IPS-NIHi11 (cell line): ENCODE data around the gene UCN2.
A peak's percentile ranks its signal among the peaks of the same experiment; 100 is the strongest.
"Not testable (repeated sequence)": the region's sequence is repeated elsewhere in the genome, so short reads cannot be mapped to it uniquely, and the experiment has no call there.

ENCODE experiments used
- DNase-seq: peaks from one replicate; pipeline ENCODE4 v3.0.0; 2012; ENCODE audit warnings: mixed read lengths, low spot score

Gene UCN2

DNA sequence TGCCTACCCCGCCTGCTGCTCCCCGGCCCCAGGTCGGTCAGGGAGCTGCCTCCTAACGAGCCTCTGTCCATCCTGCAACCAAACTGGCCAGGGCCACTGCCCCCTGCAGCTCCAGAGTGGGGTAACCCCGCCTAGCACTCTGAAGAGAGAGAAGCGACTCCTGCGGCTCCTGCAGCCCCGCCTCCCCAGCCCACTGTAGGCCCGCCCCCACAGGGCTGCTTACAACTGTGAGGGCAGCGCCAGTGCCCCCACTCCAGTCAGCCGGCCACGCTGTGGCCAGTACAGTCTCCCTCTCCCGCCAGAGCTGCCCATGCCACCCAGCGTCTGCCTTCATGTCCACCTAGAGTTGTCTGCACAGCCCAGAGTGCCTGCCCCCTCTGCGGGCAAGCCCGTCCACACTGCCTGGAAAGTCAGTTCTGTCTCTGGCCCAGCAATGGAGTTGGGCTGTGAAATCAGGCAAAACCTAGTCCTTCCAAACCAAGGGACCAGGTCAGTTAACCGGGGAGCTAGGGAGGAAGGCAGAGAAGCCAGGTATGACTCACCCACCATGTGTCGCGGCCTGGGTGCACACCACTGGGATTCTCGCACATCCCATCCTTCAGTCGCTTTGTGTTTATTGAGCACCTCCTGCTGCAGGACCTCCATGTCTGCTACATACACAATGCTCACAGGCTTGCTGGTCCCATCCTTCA is 2.4 kb downstream of the UCN2 start:
- peak; percentile 90 for DNase-seq

- DNase-seq, result peak; percentile 13
Observed at GRCh38 chr3:48560648-48561018, 2.9 kb downstream of the UCN2 start.

- no peak for DNase-seq
Observed at GRCh38 chr3:48558493-48559134, 5.0 kb downstream of the UCN2 start.

- DNase-seq, result peak; percentile 99
Observed at GRCh38 chr3:48556796-48557626, 6.6 kb downstream of the UCN2 start, which contains the start of gene PFKFB4. TSS of gene PFKFB4 (minus strand) at chr3:48556803. CDS start at chr3:48556777, 26 bp downstream.

- no peak for DNase-seq
Observed at GRCh38 chr3:48555949-48556795, 7.4 kb downstream of the UCN2 start.

DNA sequence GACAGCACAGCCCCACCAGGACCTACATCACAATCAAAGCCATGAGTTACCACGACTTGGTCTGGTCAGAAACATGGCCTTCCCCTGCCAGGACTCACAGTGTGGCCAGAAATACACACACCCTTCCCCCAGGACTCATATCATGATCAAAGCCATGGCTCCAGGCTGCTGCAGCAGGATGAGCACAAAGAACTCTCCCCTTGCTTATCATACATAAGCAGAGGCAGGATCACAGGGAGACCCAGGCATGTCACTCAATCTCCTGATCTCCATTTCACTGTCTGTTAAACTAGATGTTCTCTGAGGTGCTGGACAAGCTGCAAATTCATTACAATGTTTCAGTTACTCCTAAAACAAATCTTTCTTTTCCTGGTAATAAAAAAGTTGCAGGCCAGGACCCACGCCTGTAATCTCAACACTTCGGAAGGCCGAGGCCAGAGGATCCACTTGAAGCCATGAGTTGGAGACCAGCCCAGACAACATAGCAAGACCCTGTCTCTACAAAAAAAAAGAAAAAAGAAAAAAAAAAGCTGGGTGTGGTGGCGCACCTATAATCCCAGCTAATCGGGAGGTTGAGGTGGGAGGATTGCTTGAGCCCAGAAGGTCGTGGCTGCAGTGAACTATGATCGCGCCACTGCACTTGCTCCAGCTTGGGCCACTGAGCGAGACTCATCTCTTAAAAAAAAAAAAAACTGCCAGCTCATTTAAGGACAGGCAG is 8.2 kb downstream of the UCN2 start:
- no peak for DNase-seq

DNA sequence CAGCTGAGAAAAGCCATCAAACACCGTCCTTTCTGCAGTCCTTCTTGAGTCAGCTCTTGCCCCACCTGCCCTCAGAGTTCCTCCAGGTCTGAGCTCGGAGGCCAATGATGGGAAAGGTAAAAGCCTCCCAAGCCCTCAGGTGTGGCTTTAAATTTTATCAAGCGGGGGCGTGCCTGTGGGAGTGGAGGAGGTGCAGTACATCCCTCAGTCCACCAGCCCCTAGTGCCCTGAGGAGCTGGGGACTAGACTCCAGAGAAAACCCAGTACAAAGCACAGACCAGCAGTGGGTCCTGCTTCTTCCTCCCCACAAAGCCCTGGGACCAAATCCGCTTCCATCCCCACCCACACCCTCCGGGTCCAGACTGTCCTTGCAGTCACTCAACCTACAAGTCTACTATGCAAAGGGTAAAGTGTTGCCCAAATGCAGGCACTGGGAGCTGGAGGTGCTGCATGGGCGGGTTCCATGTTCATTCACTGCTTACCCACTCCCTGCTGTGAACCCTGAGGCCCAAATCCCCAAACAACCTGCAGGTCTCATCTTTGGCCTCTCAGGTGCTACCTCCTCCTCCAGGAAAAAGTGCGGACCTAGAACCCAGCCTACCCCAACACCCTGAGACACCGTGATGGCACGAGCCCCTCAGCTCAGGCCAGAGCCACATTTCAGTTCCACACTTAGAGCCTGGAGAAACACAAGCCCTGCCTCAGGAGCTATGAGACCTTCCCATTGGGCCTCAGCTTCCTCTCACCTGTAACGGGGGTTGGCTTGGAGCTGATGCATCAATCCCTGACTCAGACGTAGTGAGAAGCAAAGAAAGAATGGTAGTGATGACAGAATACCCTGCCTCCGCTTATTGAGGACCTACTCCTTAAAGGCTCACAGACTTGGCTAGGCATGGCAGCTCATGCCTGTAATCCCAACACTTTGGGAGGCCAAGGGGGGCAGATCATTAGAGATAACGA is 9.4 kb downstream of the UCN2 start:
- no peak for DNase-seq

DNA sequence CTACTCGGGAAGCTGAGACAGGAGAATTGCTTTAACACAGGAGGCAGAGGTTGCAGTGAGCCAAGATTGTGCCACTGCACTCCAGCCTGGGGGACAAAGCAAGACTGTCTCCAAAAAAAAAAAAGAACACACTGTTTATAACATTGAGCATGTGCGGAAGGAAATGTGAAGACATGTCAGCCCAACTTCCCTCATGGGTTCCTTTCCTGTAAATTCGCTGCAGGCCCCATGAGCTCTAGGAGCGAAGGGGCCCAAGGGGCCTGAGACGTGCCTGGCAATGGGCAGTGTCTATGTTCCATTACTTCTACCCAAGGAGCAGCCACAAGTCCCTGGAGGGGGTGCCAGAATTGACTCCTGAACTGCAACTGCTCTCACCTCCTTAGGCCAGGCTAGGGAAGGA is 10.2 kb downstream of the UCN2 start:
- no peak for DNase-seq

DNA sequence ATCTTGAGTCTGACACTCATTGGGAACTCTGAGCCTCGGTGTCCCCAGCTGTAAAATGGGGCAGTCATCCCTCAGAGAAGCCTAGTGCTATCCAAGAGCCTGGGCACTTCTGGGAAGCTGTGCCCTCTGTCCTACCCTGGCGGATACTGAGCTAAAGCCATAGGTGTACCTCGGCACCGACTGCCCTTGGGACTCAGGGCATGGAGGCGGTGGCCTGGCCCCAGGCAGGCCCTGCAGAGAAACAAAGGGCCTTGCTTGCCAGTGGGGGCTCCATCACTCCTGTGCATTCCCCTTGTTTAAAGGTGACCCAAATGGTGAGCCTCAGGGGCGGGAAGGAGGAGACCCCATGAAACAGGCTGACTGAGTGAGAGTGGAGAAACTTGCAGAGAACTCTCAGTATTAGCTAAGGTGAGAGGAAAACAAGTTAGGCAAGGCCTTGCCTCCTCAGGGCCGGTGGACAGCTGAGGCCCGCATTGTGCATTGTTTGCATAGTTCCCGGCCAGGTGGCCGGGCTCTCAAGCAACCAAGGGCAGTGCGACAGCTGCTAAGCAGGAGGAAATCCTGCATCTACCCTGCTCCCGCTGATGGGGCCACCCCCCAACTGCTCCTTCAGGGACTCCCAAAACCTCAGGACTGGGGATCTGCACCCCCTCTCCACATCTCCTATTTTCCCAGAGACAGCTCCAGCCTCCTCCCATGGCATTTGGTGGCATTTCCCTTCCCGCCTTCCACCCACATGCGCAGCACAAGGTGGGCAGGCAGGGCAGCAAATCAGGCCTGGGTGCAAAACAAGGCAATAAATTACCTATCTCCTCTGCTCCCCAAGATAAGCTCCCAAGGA is 11.2 kb downstream of the UCN2 start:
- no peak for DNase-seq

- DNase-seq, result not testable (repeated sequence)
Observed at GRCh38 chr3:48551651-48552050, 11.9 kb downstream of the UCN2 start.

DNA sequence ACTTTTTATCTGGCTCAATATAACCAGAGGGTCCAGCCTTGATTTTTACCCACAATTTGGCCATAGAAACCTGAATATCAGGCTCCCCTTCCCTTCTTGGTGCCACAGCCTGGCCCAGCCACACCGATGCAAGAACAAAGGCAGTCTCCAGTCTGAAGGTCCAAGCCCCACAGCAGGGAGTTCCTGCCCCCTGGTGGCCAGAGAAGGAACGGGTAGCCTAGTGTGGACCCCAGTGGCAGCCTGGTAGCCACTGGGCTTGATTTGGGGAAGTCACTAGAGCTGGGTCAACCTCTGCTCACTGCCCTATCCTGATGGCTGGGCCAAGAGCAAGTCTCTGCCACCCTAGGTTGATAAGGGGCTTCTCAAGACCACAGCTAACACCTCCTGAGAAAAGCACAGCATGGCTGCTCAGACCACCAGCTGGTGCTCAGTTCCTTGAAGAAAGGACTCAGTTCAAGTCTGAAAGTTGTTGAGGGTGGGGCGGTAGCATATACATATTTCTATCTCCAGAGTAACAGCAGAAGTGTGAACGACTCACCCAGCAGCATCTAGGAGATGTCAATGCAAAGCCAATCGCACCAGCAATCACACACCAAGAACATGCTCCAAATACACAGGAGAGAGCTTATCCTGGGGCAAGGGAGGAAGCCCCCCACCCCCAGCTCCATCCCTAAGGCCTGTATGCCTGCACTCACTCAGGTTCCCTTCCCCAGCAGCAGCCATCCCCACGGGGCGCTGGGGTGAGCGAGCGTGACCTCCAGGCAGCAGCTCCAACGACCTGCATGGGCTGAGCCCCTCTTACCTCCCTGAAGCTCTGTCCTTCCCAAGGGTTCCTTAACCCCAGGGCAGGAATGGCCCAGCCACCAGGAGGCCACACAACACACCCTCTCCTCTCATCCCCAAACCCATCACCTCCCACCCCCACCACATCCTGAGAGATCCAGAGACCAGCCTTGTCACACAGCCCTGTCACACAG is 14.6 kb downstream of the UCN2 start:
- peak; percentile 88 for DNase-seq

- DNase-seq, result no peak
Observed at GRCh38 chr3:48548126-48548525, 15.5 kb downstream of the UCN2 start.

GRCh38 chr3:48546203-48546829 is 17.3 kb downstream of the UCN2 start:
- DNase-seq, result no peak

DNA sequence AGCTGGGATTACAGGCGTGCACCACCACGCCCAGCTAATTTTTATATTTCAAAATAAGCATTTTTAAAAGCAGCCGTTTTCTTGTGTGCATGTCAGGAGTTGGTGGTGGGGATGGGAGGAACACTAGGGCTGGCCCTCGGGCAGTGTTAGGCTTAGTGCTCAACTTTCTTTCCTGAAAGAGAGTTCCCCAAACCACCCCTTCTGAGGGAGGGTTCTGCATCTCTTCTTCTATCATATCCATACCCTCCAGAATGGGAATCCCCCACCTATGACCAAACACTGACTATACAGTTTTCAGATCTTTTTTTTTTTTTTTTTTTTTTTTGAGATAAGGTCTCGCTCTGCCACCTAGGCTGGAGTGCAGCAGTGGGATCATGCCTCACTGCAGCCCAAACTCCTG is 19.4 kb downstream of the UCN2 start:
- DNase-seq, result no peak

GRCh38 chr3:48543271-48543866 is 20.2 kb downstream of the UCN2 start:
- no peak for DNase-seq

DNA sequence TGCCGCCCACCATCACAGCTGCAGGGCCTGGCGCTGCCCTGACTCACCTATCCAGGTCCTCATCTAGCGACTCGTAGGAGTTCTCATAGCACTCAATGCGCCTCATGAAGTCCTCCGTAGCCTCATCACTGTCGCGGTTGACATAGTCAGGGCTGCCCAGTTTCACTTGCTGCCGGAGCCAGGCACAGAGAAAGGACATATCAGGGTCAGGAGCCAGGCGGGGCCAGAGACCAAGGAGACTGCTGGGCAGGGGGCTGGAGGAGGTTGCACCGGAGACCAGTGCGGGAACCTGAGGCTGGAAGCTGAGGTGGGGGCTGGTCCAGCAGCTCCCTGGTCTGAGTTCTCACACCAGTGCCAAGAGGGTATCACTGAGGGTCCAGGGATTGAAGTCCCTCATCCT is 25.1 kb downstream of the UCN2 start:
- DNase-seq, result no peak

DNA sequence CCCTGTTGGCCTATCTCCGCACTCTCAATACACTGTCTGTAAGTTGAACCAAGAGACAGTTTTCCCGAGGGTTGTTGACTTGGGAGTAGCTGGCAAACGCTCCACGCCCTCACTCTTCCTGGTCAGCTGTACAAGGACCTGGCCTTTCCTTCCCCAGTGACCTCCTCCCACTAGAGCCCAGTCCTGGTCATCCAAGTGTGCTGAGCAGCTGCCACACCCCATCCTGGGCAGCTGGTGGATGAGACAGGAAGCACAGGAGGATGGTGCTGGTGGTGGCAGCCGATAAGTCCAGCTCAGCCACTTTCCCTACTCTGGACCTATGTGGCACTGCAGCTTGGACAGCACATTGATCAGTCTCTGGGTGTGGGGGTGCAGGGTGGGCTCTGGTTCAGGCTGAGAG is 26.8 kb downstream of the UCN2 start:
- DNase-seq, result no peak
